Natural killer cell treated with Interleukin-12 subunit alpha and Interleukin-12 subunit beta and Interleukin-15 and Interleukin-18, amount 100 ng/mL, for 72 hours (primary cell): ENCODE measurements around the gene CDCP1. TPM values are rescaled to one million over a fixed set of nuclear protein-coding genes. Genes with fewer than 3 reads are reported as not detected.
A peak's percentile ranks its signal among the peaks of the same experiment; 100 is the strongest.
"Not testable (repeated sequence)": the region's sequence is repeated elsewhere in the genome, so short reads cannot be mapped to it uniquely, and the experiment has no call there.

Source experiments
- ATAC-seq, 2 donors: fragments of 150-1000 bp; cut with Tn5 transposase in 1 of 2; sonication (Bioruptor Pico), chemical (Tn5 transposase) in 1 of 2; 2 replicates each; pipeline ENCODE4 v1.10.0; 2021
- DNase-seq: peaks from one replicate; pipeline ENCODE4 v3.0.0; 2022; ENCODE audit warnings: low spot score
- H3K27ac Mint-ChIP-seq, 2 donors: 1 replicate in 1 of 2; 2 replicates in 1 of 2; pipeline ENCODE4 v1.8.0; 2022; ENCODE audit warnings: mixed read lengths in 2 of 2, mild to moderate bottlenecking in 1 of 2, moderate library complexity in 1 of 2
- H3K27me3 Mint-ChIP-seq, 2 donors: 1 replicate in 1 of 2; 2 replicates in 1 of 2; pipeline ENCODE4 v1.8.0; 2022; ENCODE audit warnings: mixed read lengths in 2 of 2
- H3K36me3 Mint-ChIP-seq: one replicate; pipeline ENCODE4 v1.8.0; 2022; ENCODE audit warnings: mixed read lengths
- H3K4me1 Mint-ChIP-seq, 2 donors: 1 replicate in 1 of 2; 2 replicates in 1 of 2; pipeline ENCODE4 v1.8.0; 2022; ENCODE audit warnings: low read depth in 2 of 2, mixed read lengths in 2 of 2, mild to moderate bottlenecking in 1 of 2
- H3K4me3 Mint-ChIP-seq: one replicate; pipeline ENCODE4 v1.8.0; 2022; ENCODE audit warnings: mixed read lengths
- H3K9me3 Mint-ChIP-seq: 2 replicates; pipeline ENCODE4 v1.8.0; 2022; ENCODE audit warnings: mixed read lengths
- total RNA-seq, 2 donors: library from RNA; stranded (reverse); gene quantifications; one replicate each; pipeline ENCODE4 v1.2.3, GENCODE V29; 2022

The CDCP1 gene
- total RNA-seq, 2 donors from 2014 or later, result 0.29 to 0.36 TPM

DNA sequence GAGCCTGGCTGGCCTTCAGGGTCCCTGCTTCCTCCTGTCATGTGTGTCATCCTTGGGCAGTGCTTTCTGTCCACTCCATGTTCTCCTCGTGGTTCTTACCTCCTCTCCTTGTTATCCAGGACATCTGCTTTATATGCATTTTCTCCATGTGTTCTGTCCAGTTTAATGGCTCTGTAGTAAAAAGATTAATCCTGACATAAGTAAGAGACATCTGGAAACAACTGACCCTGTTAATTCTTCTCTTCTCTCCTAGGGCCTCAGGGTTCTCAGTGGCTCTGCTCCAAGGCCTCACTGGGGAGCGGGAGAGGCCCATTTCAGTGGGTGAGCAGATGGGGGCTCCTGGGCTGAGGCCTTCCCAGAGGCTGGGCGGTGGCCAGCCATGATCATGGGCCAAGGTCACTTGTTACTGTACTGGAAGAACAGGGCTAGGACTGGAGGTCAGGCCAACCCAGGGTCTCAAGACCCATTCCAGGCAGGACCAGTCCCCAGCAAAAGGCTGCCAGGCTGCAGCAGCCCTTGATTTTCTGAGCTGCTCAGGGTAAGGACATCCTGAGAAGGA is 20.2 kb upstream of the CDCP1 start:
- no peak for DNase-seq
- H3K4me3 Mint-ChIP-seq, result no peak overlapping the region
- peaks cover 13 to 19% of the 10 kb centered on the region in 2 donors for H3K4me1 Mint-ChIP-seq
- ATAC-seq, result no peak
- H3K36me3 Mint-ChIP-seq, result no peaks in the 10 kb centered on the region
- peaks cover under 1 to 5% of the 10 kb centered on the region in 2 donors for H3K27me3 Mint-ChIP-seq
- H3K27ac Mint-ChIP-seq, result peak overlapping the region; percentile 44 to 83
- no peaks in the 10 kb centered on the region for H3K9me3 Mint-ChIP-seq

DNA sequence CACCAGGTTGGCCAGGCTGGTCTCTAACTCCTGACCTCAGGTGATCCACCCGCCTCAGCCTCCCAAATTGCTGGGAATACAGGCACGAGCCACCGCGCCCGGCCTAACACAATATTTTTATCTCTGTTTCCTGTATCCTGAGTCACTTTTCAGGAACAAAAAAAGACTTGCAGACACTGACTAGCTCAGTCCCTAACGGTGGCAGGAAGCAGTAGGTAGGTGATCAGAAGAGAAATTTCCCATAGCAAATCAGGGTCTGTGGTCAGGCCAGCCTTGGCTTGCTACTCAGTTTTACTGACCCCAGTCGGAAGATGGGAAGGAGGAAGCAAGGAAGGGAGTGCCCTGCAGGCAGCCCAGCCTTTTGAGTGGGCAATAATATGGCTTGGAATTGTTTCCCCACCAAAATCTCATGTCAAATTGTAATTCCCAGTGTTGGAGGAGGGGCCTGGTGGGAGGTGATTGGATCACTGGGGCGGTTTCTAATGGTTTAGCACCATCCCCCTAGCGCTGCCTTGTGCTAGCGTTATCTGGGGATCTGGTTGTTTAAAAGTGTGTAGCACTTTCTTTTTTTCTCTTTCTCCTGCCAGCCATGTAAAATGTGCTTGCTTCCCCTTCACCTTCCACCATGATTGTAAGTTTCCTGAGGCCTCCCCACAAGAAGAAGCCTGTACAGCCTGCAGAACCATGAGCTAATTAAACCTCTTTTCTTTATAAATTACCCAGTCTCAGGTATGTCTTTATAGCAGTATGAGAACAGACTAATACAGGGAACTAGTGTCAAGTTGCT is 19.5 kb upstream of the CDCP1 start:
- ATAC-seq (no peak), DNase-seq (no peak)
- peaks cover 7 to 11% of the 10 kb centered on the region in 2 donors for H3K27me3 Mint-ChIP-seq
- H3K9me3 Mint-ChIP-seq, result no peaks in the 10 kb centered on the region
- no peak overlapping the region for H3K27ac Mint-ChIP-seq
- peaks cover 13 to 19% of the 10 kb centered on the region in 2 donors for H3K4me1 Mint-ChIP-seq
- no peaks in the 10 kb centered on the region for H3K36me3 Mint-ChIP-seq
- no peak overlapping the region for H3K4me3 Mint-ChIP-seq

- Mint-ChIP-seq H3K27ac (no peak overlapping the region), H3K4me1 (peaks cover 13 to 16% of the 10 kb centered on the region in 2 donors), H3K27me3 (peaks cover 7 to 12% of the 10 kb centered on the region in 2 donors), H3K36me3 (no peaks in the 10 kb centered on the region), H3K9me3 (no peaks in the 10 kb centered on the region), H3K4me3 (no peak overlapping the region)
- no peak for DNase-seq
- no peak for ATAC-seq
Measured at GRCh38 chr3:45164056-45164455, 17.9 kb upstream of the CDCP1 start.

- Mint-ChIP-seq H3K36me3 (no peaks in the 10 kb centered on the region), H3K4me1 (peaks cover 13 to 16% of the 10 kb centered on the region in 2 donors), H3K27me3 (peaks cover 9 to 12% of the 10 kb centered on the region in 2 donors), H3K9me3 (no peaks in the 10 kb centered on the region), H3K27ac (no peak overlapping the region), H3K4me3 (no peak overlapping the region)
- DNase-seq, result no peak
- no peak for ATAC-seq
Measured at GRCh38 chr3:45163481-45163880, 17.3 kb upstream of the CDCP1 start.

DNA sequence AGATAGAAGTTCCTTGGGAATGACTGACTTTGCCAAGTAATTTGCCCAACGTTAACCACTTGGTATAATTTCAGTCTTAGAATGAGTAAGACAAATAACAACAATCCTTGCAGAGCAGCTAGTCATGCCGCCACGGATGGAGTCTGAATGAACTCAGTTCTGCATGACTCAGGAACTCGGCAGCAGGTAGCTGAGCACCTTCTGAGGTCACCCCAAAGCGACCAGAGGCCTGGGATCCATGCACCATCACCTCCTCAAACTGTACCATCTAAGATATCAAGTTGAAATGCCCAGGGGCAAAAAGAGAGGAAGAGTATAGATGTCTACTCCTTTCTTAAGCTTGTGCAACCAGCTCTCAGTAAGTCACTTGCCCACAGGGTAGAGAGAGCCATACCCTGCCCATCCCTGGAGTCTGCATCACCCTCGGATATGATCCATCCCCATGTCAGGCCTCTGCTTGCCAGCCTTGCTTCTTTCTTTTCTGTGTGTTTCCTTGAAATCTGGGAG is 8.5 kb upstream of the CDCP1 start:
- DNase-seq (no peak), ATAC-seq (no peak)
- Mint-ChIP-seq H3K4me3 (no peak overlapping the region), H3K9me3 (no peaks in the 10 kb centered on the region), H3K27ac (no peak overlapping the region), H3K27me3 (peaks cover 9 to 19% of the 10 kb centered on the region in 2 donors), H3K4me1 (peaks cover 0 to 3% of the 10 kb centered on the region in 2 donors), H3K36me3 (peaks cover 8% of the 10 kb centered on the region)

DNA sequence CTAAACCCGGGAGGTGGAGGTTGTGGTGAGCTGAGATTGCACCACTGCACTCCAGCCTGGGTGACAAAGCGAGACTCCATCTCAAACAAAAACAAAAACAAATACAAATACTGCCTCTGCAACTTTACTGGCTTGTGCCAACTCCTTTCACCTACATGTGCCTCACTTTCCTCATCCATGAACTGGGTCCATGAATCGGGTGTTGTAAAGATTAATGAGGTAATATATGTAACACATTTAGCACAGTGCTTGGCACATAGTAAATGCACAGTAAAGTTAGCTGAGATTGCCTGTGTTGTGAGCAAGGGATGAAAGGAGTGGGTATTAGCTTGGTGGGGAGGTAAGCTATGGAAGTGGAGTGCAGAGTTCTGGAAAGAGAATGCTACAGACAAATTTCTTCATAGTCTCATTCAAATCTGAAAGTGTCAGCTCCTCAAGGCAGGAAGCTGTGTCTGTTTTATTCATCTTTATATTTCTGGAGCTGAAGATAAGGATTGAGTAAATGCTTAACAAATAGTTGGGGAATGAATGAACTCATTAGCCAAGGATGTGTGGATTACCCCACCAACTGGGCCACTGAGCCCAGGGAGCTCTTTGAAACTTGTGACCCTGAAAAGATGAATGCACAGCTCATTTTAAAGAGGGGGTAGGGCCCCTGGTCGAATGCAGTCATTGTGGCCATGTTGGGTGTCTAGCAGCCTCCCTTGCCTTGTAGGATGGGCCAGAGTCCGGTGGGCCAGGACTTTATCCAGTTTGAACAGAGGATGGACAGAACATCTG is 7.7 kb upstream of the CDCP1 start:
- H3K36me3 Mint-ChIP-seq, result peaks cover 8% of the 10 kb centered on the region
- H3K27ac Mint-ChIP-seq, result no peak overlapping the region
- DNase-seq (no peak), ATAC-seq (no peak)
- no peaks in the 10 kb centered on the region for H3K9me3 Mint-ChIP-seq
- peaks cover 8 to 22% of the 10 kb centered on the region in 2 donors for H3K27me3 Mint-ChIP-seq
- H3K4me3 Mint-ChIP-seq, result no peak overlapping the region
- peaks cover 0 to 3% of the 10 kb centered on the region in 2 donors for H3K4me1 Mint-ChIP-seq

GRCh38 chr3:45152307-45152706 is 6.1 kb upstream of the CDCP1 start:
- no peak overlapping the region for H3K27ac Mint-ChIP-seq
- ATAC-seq (no peak), DNase-seq (no peak)
- H3K9me3 Mint-ChIP-seq, result no peaks in the 10 kb centered on the region
- H3K36me3 Mint-ChIP-seq, result peaks cover 8% of the 10 kb centered on the region
- H3K27me3 Mint-ChIP-seq, result peaks cover 22 to 33% of the 10 kb centered on the region in 2 donors
- H3K4me1 Mint-ChIP-seq, result peaks cover 0 to 3% of the 10 kb centered on the region in 2 donors
- no peak overlapping the region for H3K4me3 Mint-ChIP-seq

DNA sequence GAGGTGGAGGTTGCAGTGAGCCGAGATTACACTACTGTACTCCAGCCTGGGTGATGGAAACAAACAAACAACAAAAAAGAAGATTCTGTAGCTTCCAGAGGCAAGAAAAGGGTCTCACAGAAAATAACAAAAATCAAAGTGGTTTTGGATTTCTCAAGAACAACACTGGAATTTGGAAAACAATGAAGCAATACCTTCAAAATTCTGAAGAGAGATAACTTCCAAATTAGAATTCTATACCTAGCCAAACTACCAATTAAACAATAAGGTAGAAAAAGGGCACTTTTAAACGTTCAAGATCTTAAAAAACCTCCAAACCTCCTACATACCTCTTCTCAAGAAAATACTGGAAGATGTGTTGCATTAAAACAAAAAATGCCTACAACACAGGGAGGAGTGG is 4.9 kb upstream of the CDCP1 start:
- peaks cover 0 to 5% of the 10 kb centered on the region in 2 donors for H3K4me1 Mint-ChIP-seq
- no peak for DNase-seq
- peaks cover 34 to 42% of the 10 kb centered on the region in 2 donors for H3K27me3 Mint-ChIP-seq
- no peak for ATAC-seq
- H3K9me3 Mint-ChIP-seq, result no peaks in the 10 kb centered on the region
- H3K36me3 Mint-ChIP-seq, result peaks cover 8% of the 10 kb centered on the region
- H3K4me3 Mint-ChIP-seq, result no peak overlapping the region
- no peak overlapping the region for H3K27ac Mint-ChIP-seq

DNA sequence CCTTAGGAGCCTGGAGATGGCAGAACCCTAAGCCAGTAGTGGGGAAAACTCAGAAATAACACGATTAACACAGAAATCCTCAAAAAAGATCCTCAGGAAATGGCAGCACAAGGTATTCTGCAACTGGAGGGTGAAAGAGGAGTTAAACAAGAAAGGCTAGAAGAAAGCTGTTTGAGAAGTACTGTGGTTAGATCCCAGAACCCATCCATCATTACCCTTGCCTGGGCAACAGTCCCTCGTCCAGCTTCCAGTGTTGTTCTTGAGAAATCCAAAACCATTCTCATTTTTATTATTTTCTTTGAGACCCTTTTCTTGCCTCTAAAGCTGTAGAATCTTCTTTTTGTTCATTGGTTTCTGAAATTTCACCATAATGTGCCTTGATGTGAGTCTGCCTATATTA is 2.7 kb upstream of the CDCP1 start:
- peaks cover 6 to 12% of the 10 kb centered on the region in 2 donors for H3K4me1 Mint-ChIP-seq
- ATAC-seq (no peak), DNase-seq (no peak)
- H3K9me3 Mint-ChIP-seq, result no peaks in the 10 kb centered on the region
- H3K4me3 Mint-ChIP-seq, result no peak overlapping the region
- peaks cover 43 to 50% of the 10 kb centered on the region in 2 donors for H3K27me3 Mint-ChIP-seq
- H3K36me3 Mint-ChIP-seq, result peaks cover 8% of the 10 kb centered on the region
- H3K27ac Mint-ChIP-seq, result no peak overlapping the region

- no peaks in the 10 kb centered on the region for H3K36me3 Mint-ChIP-seq
Measured at GRCh38 chr3:45145223-45145622, 955 bp downstream of the CDCP1 start.

GRCh38 chr3:45143673-45144671 is 2.2 kb downstream of the CDCP1 start:
- H3K27ac Mint-ChIP-seq, result no peak overlapping the region
- H3K4me3 Mint-ChIP-seq, result peak overlapping the region; percentile 45
- H3K4me1 Mint-ChIP-seq, result peaks cover 6 to 10% of the 10 kb centered on the region in 2 donors
- H3K9me3 Mint-ChIP-seq, result no peaks in the 10 kb centered on the region
- H3K27me3 Mint-ChIP-seq, result peaks cover 33 to 55% of the 10 kb centered on the region in 2 donors
- ATAC-seq (no peak), DNase-seq (no peak)
- no peaks in the 10 kb centered on the region for H3K36me3 Mint-ChIP-seq

More at GRCh38 chr3:45145223-45145622, 955 bp downstream of the CDCP1 start:
- H3K27ac Mint-ChIP-seq, result no peak overlapping the region
- no peaks in the 10 kb centered on the region for H3K9me3 Mint-ChIP-seq
- DNase-seq, result no peak
- H3K4me3 Mint-ChIP-seq, result peak overlapping the region; percentile 38
- ATAC-seq, result no peak
- H3K27me3 Mint-ChIP-seq, result peaks cover 39 to 55% of the 10 kb centered on the region in 2 donors
- peaks cover 6 to 10% of the 10 kb centered on the region in 2 donors for H3K4me1 Mint-ChIP-seq

DNA sequence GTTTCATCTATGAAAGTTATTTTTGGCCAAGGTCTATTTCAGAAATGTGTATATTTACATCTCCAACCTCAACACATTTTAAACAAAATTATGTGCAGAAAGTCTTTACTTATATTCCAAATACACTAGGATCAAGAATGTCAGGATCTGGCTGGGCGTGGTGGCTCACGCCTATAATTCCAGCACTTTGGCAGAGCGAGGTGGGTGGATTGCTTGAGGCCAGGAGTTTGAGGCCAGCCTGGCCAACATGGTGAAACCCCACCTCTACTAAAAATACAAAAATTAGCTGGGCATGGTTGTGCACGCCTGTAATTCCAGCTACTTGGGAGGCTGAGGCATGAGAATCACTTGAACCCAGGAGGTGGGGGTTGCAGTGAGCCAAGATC is 5.4 kb downstream of the CDCP1 start:
- H3K4me1 Mint-ChIP-seq, H3K27ac Mint-ChIP-seq, H3K9me3 Mint-ChIP-seq, DNase-seq, ATAC-seq, H3K36me3 Mint-ChIP-seq, H3K4me3 Mint-ChIP-seq: not testable (repeated sequence)
- H3K27me3 Mint-ChIP-seq, result peaks cover 11 to 28% of the 10 kb centered on the region in 2 donors
